Osteoblast (primary cell): ENCODE measurements around the gene OR5K4. TPM values are rescaled to one million over a fixed set of nuclear protein-coding genes. Genes with fewer than 3 reads are reported as not detected.

ENCODE experiments used
- DNase-seq: peaks from one replicate; pipeline ENCODE4 v3.0.0; 2011; ENCODE audit warnings: low spot score, mixed read lengths; ENCODE audit not compliant: insufficient read length; ENCODE audit errors: missing footprints
- H2AFZ ChIP-seq: 2 replicates; pipeline ENCODE4 v1.6.0; 2011; ENCODE audit warnings: mild to moderate bottlenecking, low read length
- H3K27ac ChIP-seq: 2 replicates; pipeline ENCODE4 v1.5.1; 2011; ENCODE audit warnings: mild to moderate bottlenecking, low read depth, low read length, moderate library complexity
- H3K27me3 ChIP-seq: 2 replicates; pipeline ENCODE4 v1.6.0; 2012; ENCODE audit warnings: mild to moderate bottlenecking, control low read depth, inconsistent platforms, low read length, moderate library complexity; ENCODE audit not compliant: insufficient read depth
- H3K36me3 ChIP-seq: 2 replicates; pipeline ENCODE4 v1.5.1; 2011; ENCODE audit warnings: mild to moderate bottlenecking, low read length, control low read depth, moderate library complexity; ENCODE audit not compliant: insufficient read depth
- H3K4me1 ChIP-seq: 2 replicates; pipeline ENCODE4 v1.5.1; 2011; ENCODE audit warnings: mild to moderate bottlenecking, low read length, control low read depth, moderate library complexity; ENCODE audit not compliant: insufficient read depth
- H3K4me2 ChIP-seq: 2 replicates; pipeline ENCODE4 v1.6.0; 2011; ENCODE audit warnings: mild to moderate bottlenecking, low read length; ENCODE audit not compliant: insufficient read depth
- H3K4me3 ChIP-seq: fragments of 200-600 bp; sonication (generic); 3 replicates; pipeline ENCODE4 v1.5.1; 2012; ENCODE audit warnings: mild to moderate bottlenecking, low read length, inconsistent platforms; ENCODE audit not compliant: insufficient read depth
- H3K79me2 ChIP-seq: 2 replicates; pipeline ENCODE4 v1.6.0; 2012; ENCODE audit warnings: mild to moderate bottlenecking, low read length, control low read depth, inconsistent platforms; ENCODE audit not compliant: insufficient read depth
- H3K9me3 ChIP-seq: 2 replicates; pipeline ENCODE4 v1.5.1; 2011; ENCODE audit warnings: low read depth, low read length, control low read depth
- H4K20me1 ChIP-seq: 2 replicates; pipeline ENCODE4 v1.6.0; 2012; ENCODE audit warnings: mild to moderate bottlenecking, low read length, control low read depth; ENCODE audit not compliant: insufficient read depth
- total RNA-seq: library from RNA; depleted of rRNA; stranded (reverse); fragments of >200 nt; gene quantifications from 2 replicates; pipeline ENCODE4 v1.2.3, GENCODE V29; 2012
- TF ChIP-seq, protein P1 (sequence below): IDR thresholded peaks from 2 replicates; pipeline ENCODE4 v1.5.1; 2011; ENCODE audit warnings: mild to moderate bottlenecking, low read depth, low read length, moderate library complexity; ENCODE audit errors: extremely low read depth

OR5K4 gene
- total RNA-seq, 1 donor, result not detected

DNA sequence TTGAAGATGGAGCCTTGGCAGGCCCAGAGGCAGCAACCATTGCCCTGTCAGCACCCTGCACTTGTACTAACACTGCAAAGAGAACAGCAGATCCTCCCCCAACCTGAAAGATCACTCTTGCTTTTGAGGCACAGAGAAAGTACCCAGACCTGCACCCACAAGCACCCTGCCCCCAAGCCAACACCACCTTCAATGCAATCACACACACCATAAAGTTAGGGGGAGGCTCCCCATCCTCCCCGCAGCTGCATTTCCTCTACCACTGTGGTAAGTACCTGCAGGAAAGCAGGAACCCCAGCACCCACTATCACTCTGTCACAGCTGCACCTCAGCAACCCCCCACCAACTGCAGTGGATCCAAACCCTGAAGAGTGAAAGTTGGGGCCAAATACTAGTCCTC, 48.9 kb downstream of the OR5K4 start:
- Histone ChIP-seq H3K9me3 (peaks cover 3% of the 10 kb centered on the region), H3K27me3 (no peaks in the 10 kb centered on the region), H2AFZ (no peak overlapping the region), H4K20me1 (no peaks in the 10 kb centered on the region), H3K4me3 (no peak overlapping the region), H3K4me1 (no peaks in the 10 kb centered on the region), H3K4me2 (no peak overlapping the region), H3K36me3 (no peaks in the 10 kb centered on the region), H3K27ac (no peak overlapping the region), H3K79me2 (no peaks in the 10 kb centered on the region)
- TF ChIP-seq, protein P1, sequence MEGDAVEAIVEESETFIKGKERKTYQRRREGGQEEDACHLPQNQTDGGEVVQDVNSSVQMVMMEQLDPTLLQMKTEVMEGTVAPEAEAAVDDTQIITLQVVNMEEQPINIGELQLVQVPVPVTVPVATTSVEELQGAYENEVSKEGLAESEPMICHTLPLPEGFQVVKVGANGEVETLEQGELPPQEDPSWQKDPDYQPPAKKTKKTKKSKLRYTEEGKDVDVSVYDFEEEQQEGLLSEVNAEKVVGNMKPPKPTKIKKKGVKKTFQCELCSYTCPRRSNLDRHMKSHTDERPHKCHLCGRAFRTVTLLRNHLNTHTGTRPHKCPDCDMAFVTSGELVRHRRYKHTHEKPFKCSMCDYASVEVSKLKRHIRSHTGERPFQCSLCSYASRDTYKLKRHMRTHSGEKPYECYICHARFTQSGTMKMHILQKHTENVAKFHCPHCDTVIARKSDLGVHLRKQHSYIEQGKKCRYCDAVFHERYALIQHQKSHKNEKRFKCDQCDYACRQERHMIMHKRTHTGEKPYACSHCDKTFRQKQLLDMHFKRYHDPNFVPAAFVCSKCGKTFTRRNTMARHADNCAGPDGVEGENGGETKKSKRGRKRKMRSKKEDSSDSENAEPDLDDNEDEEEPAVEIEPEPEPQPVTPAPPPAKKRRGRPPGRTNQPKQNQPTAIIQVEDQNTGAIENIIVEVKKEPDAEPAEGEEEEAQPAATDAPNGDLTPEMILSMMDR, result no peak
- no peak for DNase-seq

DNA sequence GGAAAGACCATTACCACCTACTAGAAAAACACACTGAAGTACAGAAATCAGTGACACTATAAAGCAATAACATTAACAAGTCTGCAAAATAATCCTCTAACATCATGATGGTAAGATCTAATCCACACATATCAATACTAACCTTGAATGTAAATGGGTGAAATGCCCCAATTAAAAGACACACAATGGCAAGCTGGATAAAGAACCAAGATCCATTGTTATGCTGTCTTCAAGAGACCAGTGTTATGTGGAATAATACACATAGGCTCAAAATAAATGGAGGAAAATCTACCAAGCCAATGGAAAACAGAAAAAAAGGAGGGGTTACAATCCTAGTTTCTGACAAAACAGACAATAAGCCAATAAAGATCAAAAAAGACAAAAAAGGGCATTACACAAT, 50.4 kb downstream of the OR5K4 start:
- DNase-seq, result no peak
- Histone ChIP-seq H3K27ac (no peak overlapping the region), H3K4me1 (no peaks in the 10 kb centered on the region), H3K27me3 (no peaks in the 10 kb centered on the region), H3K36me3 (no peaks in the 10 kb centered on the region), H3K4me3 (no peak overlapping the region), H2AFZ (no peak overlapping the region), H3K4me2 (no peak overlapping the region), H3K9me3 (no peaks in the 10 kb centered on the region), H4K20me1 (no peaks in the 10 kb centered on the region), H3K79me2 (no peaks in the 10 kb centered on the region)
- TF ChIP-seq, protein P1, result no peak

Other genes with a start within 250 kb of the OR5K4 start
- not detected in 2 replicates for gene OR5H1, start 223.1 kb upstream of the OR5K4 start, total RNA-seq
- gene OR5H14, start 206.4 kb upstream of the OR5K4 start, total RNA-seq, result not detected in 2 replicates
- not detected in 2 replicates for gene OR5H15, start 187.2 kb upstream of the OR5K4 start, total RNA-seq
- not detected in 2 replicates for gene OR5H6, start 89.6 kb upstream of the OR5K4 start, total RNA-seq
- not detected in 2 replicates for gene OR5H2, start 71.3 kb upstream of the OR5K4 start, total RNA-seq
- gene OR5K3, start 36.8 kb downstream of the OR5K4 start, total RNA-seq, result not detected in 2 replicates
- not detected in 2 replicates for gene OR5K1, start 109.3 kb downstream of the OR5K4 start, total RNA-seq
- gene OR5K2, start 143.8 kb downstream of the OR5K4 start, total RNA-seq, result not detected in 2 replicates
- 59.2 and 74.2 TPM in 2 replicates for gene CLDND1, start 169.0 kb downstream of the OR5K4 start, total RNA-seq
- gene GPR15, start 178.1 kb downstream of the OR5K4 start, total RNA-seq, result not detected in 2 replicates
- 21.5 and 22.1 TPM in 2 replicates for gene CPOX, start 239.8 kb downstream of the OR5K4 start, total RNA-seq